IPS DF 6.9 (cell line): ENCODE data around the gene LRRC39.
A peak's percentile ranks its signal among the peaks of the same experiment; 100 is the strongest.

Experiments
- DNase-seq: peaks from one replicate; pipeline ENCODE4 v3.0.0-alpha.2; 2013; ENCODE audit warnings: low read depth, low spot score
- H3K27ac ChIP-seq: one replicate; pipeline ENCODE4 v1.5.1; 2013; ENCODE audit warnings: low read length, control low read depth
- H3K27me3 ChIP-seq: 2 replicates; pipeline ENCODE4 v1.6.1; 2013; ENCODE audit warnings: mild to moderate bottlenecking, low read length; ENCODE audit not compliant: control insufficient read depth, insufficient read depth
- H3K36me3 ChIP-seq: 2 replicates; pipeline ENCODE4 v1.6.1; 2013; ENCODE audit warnings: low read length; ENCODE audit not compliant: control insufficient read depth, insufficient read depth
- H3K4me1 ChIP-seq: 2 replicates; pipeline ENCODE4 v1.6.1; 2013; ENCODE audit warnings: low read length; ENCODE audit not compliant: control insufficient read depth, insufficient read depth
- H3K4me3 ChIP-seq: 2 replicates; pipeline ENCODE4 v1.5.1; 2013; ENCODE audit warnings: mild to moderate bottlenecking, low read length
- H3K9me3 ChIP-seq: 2 replicates; pipeline ENCODE4 v1.6.1; 2013; ENCODE audit warnings: low read length, inconsistent platforms; ENCODE audit not compliant: control insufficient read depth, insufficient read depth
- WGBS: extraction: QIAGEN DNeasy Blood & Tissue Kit; methylation state at CpG from one replicate; pipeline ENCODE4 v1.1.7; 2013; ENCODE audit warnings: mixed read lengths, missing lambda C conversion rate; ENCODE audit not compliant: insufficient read length, insufficient coverage; 5-methylcytosine and 5-hydroxymethylcytosine counted together

LRRC39 gene

DNA sequence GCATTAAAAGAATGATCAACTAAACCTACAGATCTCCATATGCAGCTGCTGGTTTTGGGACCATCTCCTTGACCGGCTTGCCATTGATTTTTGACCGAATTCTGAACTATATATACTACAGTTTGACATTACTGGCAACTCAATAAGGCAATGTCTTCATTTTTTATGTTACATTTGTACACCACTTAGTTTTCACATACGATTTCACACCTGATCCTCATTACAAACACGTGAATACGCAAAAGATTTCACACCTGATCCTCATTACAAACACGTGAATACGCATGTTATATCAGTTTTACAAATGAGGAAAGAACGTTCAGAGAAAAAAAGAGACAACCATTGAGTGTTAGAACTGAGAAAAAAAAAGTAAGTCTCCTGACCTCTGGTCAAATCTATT lies 46.4 kb downstream of the LRRC39 start:
- no peak for DNase-seq

DNA sequence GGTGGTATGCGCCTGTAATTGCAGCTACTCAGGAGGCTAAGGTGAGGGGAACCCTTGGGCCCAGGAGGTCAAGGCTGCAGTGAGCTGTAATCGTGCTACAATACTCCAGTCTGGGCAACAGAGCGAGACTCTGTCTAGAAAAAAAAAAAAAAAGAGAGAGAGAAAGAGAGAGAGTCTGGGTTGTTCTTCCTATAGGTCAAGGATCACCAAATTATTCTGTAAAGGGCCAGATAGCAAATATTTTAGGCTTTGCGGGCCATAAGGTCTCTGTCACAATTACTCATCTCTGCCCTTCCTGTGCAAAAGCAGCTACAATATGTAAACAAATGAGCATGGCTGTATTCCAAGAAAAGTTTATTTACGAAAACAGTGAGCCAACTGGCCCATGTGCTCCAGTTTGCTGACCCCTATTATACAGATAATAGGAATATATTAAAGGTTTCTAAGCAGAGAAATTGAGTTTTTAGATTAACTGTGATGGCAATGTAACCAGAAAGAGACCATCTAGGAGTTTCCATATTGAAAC lies 47.4 kb downstream of the LRRC39 start:
- no CpG with 5 or more reads among the region's 5 CpGs for WGBS
- H3K4me3 ChIP-seq = no peak overlapping the region
- no peak for DNase-seq
- H3K27ac ChIP-seq = no peak overlapping the region
- H3K9me3 ChIP-seq = no peaks in the 10 kb centered on the region
- no peaks in the 10 kb centered on the region for H3K4me1 ChIP-seq
- no peaks in the 10 kb centered on the region; the same call in 1 of the 2 replicates for H3K36me3 ChIP-seq
- H3K27me3 ChIP-seq = no peaks in the 10 kb centered on the region

More for the DNA sequence above, 46.4 kb downstream of the LRRC39 start:
- Histone ChIP-seq H3K27ac (no peak overlapping the region), H3K36me3 (no peaks in the 10 kb centered on the region; the same call in 1 of the 2 replicates), H3K4me1 (no peaks in the 10 kb centered on the region), H3K4me3 (peak overlapping the region; percentile 99; the same call in 1 of the 2 replicates), H3K9me3 (no peaks in the 10 kb centered on the region), H3K27me3 (no peaks in the 10 kb centered on the region)
- WGBS = no CpG with 5 or more reads among the region's 8 CpGs

DNA sequence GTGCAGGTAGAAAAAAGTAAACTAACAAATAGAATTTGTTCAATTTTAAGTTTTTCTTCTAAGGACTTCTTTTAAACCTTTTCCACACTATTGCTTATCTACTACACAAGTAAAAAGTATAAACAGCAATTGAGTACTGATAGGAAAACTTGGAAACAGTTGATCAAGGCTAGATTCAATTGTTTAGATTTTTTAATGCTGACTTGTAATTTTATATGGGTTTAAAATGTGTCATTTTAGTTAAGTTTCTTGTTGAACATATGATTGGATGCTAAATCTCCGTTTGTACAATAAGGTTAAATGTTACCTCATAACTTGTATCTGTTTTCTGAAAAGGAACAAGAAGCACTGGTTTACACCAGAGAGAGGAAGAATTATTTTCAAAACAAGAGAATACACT lies 50.8 kb downstream of the LRRC39 start:
- H3K4me1 ChIP-seq = no peaks in the 10 kb centered on the region
- H3K27ac ChIP-seq = no peak overlapping the region
- DNase-seq = no peak
- H3K4me3 ChIP-seq = no peak overlapping the region
- no peaks in the 10 kb centered on the region for H3K27me3 ChIP-seq
- no peaks in the 10 kb centered on the region; the same call in 1 of the 2 replicates for H3K36me3 ChIP-seq
- H3K9me3 ChIP-seq = no peaks in the 10 kb centered on the region
- no CpG with 5 or more reads among the region's 1 CpG for WGBS

DNA sequence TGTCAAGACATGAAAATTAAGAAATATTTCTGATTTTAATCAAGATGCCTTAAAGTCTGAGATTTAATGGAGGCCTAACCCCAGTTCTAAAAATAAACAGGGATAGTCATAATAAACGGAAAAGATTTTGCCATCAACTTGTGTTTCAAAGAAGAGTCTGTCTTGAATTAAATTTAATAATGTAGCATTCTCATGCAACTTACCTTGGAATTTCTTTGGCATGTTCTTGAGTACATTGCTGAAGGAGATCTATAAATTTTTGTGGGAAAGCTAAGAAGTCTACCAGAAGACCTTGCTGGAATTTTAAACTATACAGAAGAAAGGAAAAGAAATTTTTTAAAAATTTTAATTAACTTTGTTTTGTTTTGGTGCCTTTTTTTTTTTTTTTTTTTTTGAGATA lies 55.9 kb downstream of the LRRC39 start:
- no peaks in the 10 kb centered on the region for H3K27me3 ChIP-seq
- WGBS = no CpG with 5 or more reads among the region's 1 CpG
- no peaks in the 10 kb centered on the region for H3K9me3 ChIP-seq
- no peaks in the 10 kb centered on the region for H3K4me1 ChIP-seq
- no peak for DNase-seq
- peaks cover 3% of the 10 kb centered on the region; the same call in 1 of the 2 replicates for H3K36me3 ChIP-seq
- no peak overlapping the region for H3K27ac ChIP-seq
- no peak overlapping the region for H3K4me3 ChIP-seq

DNA sequence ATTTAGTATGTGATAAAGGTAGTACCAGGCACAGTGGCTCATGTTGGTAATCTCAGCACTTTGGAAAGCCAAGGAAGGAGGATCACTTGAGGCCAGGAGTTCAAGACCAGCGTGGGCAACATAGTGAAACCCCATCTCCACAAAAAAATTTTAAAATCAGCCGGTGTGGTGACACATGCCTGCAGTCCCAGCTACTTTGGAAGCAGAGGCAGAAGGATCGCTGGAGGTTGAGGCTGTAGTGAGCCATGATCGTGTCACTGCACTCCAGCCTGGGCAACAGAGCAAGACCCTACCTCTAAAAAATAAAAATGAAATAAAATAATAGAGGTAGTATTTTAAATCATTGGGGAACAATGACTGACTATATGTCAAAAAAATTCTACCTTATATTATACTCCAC lies 62.5 kb downstream of the LRRC39 start:
- H3K4me3 ChIP-seq = no peak overlapping the region
- no peaks in the 10 kb centered on the region for H3K27me3 ChIP-seq
- no peak for DNase-seq
- H3K9me3 ChIP-seq = no peaks in the 10 kb centered on the region
- H3K27ac ChIP-seq = no peak overlapping the region
- no CpG with 5 or more reads among the region's 4 CpGs for WGBS
- peaks cover 3% of the 10 kb centered on the region; the same call in 1 of the 2 replicates for H3K36me3 ChIP-seq
- H3K4me1 ChIP-seq = no peaks in the 10 kb centered on the region

DNA sequence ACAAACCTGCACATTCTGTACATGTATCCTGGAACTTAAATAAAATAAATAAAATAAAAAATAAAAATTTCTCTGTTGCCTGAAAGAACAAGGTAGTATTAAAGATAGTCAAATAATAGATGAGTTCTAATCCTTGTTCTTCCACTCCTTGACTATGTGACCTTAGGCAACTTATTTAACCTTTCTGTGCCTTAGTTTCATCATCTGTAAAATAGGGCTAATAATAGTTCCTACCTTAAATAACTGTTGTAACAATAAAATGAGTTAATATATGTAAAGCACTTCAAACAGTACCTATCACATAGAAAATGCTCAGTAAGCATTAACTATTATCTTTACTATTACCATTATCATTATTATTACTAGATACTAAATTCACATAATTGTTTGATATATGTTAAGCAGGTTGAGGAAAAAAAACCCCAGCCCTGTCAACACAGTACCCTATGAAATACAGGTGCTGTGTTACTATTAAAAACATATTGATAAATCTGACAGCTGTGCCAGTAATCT lies 68.4 kb downstream of the LRRC39 start:
- DNase-seq = no peak
- Histone ChIP-seq H3K9me3 (no peaks in the 10 kb centered on the region), H3K36me3 (peaks cover 3% of the 10 kb centered on the region; the same call in 1 of the 2 replicates), H3K27ac (no peak overlapping the region), H3K4me1 (no peaks in the 10 kb centered on the region), H3K4me3 (no peak overlapping the region), H3K27me3 (no peaks in the 10 kb centered on the region)

DNA sequence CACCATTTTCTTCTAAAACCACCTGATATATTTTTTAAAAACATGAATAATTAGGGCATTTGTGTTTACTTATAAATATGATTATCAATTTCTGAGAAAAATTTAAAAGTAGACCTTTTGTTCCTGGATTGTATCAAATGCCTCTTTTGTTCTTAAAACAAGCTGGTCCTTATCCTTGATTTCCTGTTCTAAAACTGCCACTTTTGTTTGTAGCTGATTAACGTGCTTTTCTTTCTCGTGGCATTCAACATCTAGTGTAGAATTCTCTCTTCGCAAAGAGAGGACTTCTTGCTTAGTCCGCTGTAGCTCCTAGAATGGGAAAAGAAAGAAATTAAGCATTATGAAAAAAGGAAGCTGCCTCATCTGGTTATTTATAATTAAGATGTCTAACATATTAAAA lies 70.4 kb downstream of the LRRC39 start:
- Histone ChIP-seq H3K4me3 (no peak overlapping the region), H3K27me3 (no peaks in the 10 kb centered on the region), H3K9me3 (no peaks in the 10 kb centered on the region), H3K27ac (no peak overlapping the region), H3K36me3 (peaks cover 11% of the 10 kb centered on the region; the same call in 1 of the 2 replicates), H3K4me1 (no peaks in the 10 kb centered on the region)
- no peak for DNase-seq
- WGBS = no CpG with 5 or more reads among the region's 4 CpGs

DNA sequence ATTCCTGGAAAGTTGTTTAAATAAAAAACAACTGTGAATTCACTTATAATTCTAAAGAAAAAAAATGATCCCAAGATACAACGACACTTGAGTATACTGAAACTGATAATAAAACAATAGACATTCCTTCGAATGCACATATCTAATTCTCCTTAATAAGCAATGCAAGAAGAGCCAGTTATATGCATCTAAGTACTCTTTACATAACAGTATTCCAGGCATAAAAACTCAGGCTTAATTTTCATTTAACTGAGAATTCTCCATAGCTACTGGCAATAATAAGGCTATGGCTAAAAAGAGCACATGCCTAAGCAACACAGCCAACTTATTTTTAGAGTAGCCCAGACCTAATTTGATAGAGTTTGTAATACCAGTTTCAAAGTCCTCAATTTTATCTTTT lies 76.5 kb downstream of the LRRC39 start:
- H3K4me3 ChIP-seq = no peak overlapping the region
- no peak overlapping the region for H3K27ac ChIP-seq
- H3K4me1 ChIP-seq = no peaks in the 10 kb centered on the region
- H3K9me3 ChIP-seq = no peaks in the 10 kb centered on the region
- peaks cover 11% of the 10 kb centered on the region; the same call in 1 of the 2 replicates for H3K36me3 ChIP-seq
- H3K27me3 ChIP-seq = no peaks in the 10 kb centered on the region
- DNase-seq = no peak
- no CpG with 5 or more reads among the region's 2 CpGs for whole genome bisulfite sequencing

DNA sequence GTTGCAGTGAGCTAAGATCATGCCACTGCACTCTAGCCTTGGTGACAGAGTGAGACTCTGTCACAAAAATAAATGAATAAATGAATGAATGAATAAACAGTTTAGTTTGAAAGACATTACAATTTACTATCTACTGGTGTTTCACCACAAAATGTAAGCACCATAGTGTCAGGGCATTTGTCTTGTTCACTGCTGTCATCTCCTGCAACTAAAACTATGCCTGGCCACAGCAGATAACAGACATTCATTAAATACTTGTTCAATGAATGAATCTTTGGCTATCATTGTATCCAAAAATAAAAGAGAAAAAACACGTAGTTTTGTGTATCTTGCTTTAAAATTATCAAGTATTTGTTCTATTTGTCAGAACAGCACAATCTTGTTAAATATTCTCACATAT lies 77.9 kb downstream of the LRRC39 start:
- WGBS = no CpG with 5 or more reads among the region's 1 CpG
- Histone ChIP-seq H3K27ac (no peak overlapping the region), H3K4me1 (no peaks in the 10 kb centered on the region), H3K27me3 (no peaks in the 10 kb centered on the region), H3K4me3 (no peak overlapping the region), H3K9me3 (no peaks in the 10 kb centered on the region), H3K36me3 (peaks cover 8% of the 10 kb centered on the region; the same call in 1 of the 2 replicates)
- DNase-seq = no peak
